ENCODE measurements around the gene PAPPA.

The PAPPA gene

DNA sequence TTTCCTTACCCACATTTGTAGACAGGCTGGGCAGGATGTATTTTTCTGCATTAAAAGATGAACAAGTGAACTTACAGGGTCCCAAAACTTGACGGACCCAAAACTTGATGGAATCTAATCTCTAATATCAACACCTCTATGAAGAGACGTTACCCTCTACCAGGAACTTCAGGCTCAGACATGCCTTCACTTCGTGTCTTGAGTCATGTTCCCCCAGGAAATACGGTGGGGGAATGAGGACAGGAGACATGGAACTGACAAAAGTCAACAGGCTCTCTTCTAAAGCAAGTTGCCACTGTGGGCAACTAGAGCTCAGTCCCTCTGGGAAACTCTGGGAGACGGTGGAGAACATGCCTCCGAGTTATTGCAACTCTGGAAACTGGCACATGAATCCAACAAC lies 196.1 kb downstream of the PAPPA start:
- TF ChIP-seq, protein P1, sequence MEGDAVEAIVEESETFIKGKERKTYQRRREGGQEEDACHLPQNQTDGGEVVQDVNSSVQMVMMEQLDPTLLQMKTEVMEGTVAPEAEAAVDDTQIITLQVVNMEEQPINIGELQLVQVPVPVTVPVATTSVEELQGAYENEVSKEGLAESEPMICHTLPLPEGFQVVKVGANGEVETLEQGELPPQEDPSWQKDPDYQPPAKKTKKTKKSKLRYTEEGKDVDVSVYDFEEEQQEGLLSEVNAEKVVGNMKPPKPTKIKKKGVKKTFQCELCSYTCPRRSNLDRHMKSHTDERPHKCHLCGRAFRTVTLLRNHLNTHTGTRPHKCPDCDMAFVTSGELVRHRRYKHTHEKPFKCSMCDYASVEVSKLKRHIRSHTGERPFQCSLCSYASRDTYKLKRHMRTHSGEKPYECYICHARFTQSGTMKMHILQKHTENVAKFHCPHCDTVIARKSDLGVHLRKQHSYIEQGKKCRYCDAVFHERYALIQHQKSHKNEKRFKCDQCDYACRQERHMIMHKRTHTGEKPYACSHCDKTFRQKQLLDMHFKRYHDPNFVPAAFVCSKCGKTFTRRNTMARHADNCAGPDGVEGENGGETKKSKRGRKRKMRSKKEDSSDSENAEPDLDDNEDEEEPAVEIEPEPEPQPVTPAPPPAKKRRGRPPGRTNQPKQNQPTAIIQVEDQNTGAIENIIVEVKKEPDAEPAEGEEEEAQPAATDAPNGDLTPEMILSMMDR (IDR thresholded peaks at IDR 0.05; ENCODE audit: control extremely low read depth, extremely low read depth, low read depth, missing control alignments): no peak
- DNase-seq (ENCODE audit: extremely low spot score): no peak
- ChIA-PET POLR2A (no interaction called here), CTCF (interaction anchor here (1.5 kb wide), 1 partner anchor 7 kb away, joined by 3 read pairs; no protein-coding TSS in a partner anchor)

DNA sequence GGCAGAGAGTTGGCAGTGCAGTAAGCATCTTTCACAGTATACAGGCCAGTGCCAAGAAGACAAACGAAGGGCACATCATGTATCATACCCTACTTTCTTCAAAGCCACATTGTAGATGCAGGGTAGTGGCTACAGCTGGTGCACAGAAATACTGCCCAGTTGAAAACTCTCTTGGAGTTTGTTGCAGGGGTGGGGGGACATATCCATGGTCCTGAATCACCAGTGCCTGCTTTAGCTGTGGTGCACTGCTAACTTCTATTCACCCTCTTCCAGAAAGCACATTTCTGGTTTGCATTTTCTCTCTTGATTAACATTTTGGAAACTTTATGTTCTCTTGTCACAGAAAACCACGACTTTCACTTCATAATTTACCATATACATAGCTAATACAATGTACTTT lies 196.6 kb downstream of the PAPPA start:
- POLR2A ChIA-PET: no interaction called here

DNA sequence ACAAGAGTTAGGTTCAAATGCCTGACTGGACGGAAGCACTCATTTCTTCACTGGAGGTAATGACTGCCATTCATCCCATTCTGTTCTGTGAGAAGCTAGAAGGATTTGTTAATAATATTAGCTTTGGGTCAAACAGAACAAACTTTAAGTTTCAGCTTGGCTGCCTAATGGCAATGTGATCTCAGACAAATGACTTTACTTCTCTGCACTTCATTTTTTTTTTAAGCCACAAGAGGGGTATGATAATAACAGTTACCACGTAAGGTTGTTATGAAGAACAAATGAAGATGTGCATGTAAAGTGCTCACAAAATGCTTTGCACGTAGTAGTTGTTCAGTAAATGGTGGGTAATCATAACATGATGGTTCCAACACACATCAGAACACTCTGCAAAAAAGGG lies 199.4 kb downstream of the PAPPA start:
- ChIA-PET CTCF (no interaction called here), POLR2A (no interaction called here)
- TF ChIP-seq, protein P1 (IDR thresholded peaks at IDR 0.05; ENCODE audit: control extremely low read depth, extremely low read depth, low read depth, missing control alignments): no peak
- no peak for DNase-seq (ENCODE audit: extremely low spot score)

More for the DNA sequence above, 196.6 kb downstream of the PAPPA start:
- CTCF ChIA-PET: interaction anchor here (1.5 kb wide), 1 partner anchor 123 kb away, joined by 4 read pairs; no protein-coding TSS in a partner anchor
- TF ChIP-seq, protein P1 (IDR thresholded peaks at IDR 0.05; ENCODE audit: control extremely low read depth, extremely low read depth, low read depth, missing control alignments): no peak
- no peak for DNase-seq (ENCODE audit: extremely low spot score)

DNA sequence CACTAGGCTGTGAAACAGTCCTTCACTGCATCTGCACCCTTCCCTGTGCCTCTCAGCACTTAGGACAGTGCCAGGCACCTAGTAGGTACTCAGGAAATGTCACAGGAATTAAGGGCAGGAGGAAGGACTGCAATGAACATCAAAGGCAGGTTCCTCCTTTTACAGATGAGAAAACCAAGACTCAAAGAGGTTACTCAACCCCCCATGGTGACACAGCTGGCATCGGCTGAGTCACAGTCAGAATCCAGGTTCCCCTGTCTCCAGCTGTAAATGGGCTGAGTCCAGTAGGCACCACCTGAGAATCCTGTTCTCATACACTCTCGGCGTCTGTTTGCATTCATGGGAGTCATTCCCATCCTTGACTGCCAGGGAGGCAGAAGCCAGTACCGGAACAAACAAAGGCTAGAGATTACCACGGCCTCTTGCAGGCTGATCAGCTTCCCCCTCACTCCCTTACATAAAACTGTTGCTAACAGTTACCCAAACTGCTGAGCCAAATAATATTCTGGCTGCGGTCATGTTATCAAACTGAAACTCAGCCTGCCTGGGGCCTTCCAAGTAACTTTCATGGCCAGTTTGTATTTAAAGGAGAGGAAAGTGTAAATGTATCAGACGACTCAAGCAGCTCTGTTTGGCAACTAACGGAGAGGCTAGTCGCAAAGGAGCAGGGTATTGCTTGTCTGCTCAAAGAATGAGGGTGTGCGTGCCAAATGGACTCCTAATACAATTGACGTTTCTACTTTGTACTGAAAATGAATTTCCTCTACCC lies 201.7 kb downstream of the PAPPA start:
- ChIA-PET CTCF (interaction anchor here (2.2 kb wide), 1 partner anchor 9 kb away, joined by 6 read pairs; no protein-coding TSS in a partner anchor), POLR2A (no interaction called here)
- TF ChIP-seq, protein P1 (IDR thresholded peaks at IDR 0.05; ENCODE audit: control extremely low read depth, extremely low read depth, low read depth, missing control alignments): no peak
- DNase-seq (ENCODE audit: extremely low spot score): no peak

DNA sequence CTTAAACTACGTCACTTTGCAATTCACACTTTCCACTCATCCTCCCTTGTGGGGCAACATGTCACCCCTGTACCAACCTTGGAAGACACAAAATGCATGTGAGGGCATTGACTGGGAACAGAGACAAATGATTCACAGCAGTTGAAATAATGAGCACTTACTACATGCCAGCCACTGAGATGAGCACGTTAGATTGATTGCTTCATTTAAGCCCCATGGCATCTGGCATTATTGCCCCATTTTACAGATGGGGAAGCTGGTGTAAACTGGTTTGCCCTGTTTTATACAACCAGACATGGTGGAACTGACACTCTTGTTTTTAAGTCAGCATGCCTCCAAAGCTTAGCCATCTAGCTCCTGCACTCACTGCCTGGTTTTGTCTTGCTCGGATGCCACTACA lies 204.7 kb downstream of the PAPPA start:
- no peak for DNase-seq (ENCODE audit: extremely low spot score)
- ChIA-PET CTCF (interaction anchor here (0.6 to 1.3 kb wide), 2 partner anchors 9 to 34 kb away, joined by 3 to 4 read pairs; no protein-coding TSS in a partner anchor), POLR2A (no interaction called here)
- TF ChIP-seq, protein P1 (IDR thresholded peaks at IDR 0.05; ENCODE audit: control extremely low read depth, extremely low read depth, low read depth, missing control alignments): no peak

DNA sequence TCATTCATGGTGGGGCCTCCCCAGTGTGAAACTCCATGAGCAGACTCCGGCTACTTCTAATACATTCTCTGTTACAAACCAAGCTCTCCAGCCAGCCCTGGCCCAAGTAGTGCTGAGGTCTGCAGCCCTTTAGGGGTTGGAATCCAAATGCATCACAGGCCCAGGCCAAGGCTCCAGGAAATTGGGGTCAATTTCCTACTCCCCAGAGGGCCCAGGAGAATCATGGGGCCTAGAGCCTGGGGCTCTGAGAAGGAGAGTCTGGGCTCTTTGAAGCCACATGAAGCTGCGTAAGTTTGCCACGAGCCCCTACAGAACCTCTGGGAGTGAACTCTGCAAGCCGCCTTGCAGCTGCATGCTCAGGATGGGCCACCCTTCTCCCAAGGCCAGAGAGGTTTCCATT lies 206.4 kb downstream of the PAPPA start:
- POLR2A ChIA-PET: no interaction called here
- TF ChIP-seq, protein P1 (IDR thresholded peaks at IDR 0.05; ENCODE audit: control extremely low read depth, extremely low read depth, low read depth, missing control alignments): no peak
- CTCF ChIA-PET: no interaction called here

More for the DNA sequence above, 206.4 kb downstream of the PAPPA start:
- DNase-seq (ENCODE audit: extremely low spot score): no peak

Measured in GM10248 (cell line).